T-helper 1 cell treated with Interleukin-12 subunit alpha and Interleukin-12 subunit beta and Interleukin-4 antibody, amounts not matched to agents 30 ng/mL and 1 ng/mL, for 36 hours (primary cell): ENCODE results near the gene ACSF2. TPM values are rescaled to one million over a fixed set of nuclear protein-coding genes. Genes with fewer than 3 reads are reported as not detected.

Source experiments
- intact Hi-C: fragments of 100-400 bp; cut with micrococcal nuclease; formaldehyde crosslinking; loops from one replicate; pipeline ENCODE4 v1.15.1; 2024
- total RNA-seq: library from RNA; stranded (reverse); gene quantifications from 2 replicates; pipeline ENCODE4 v1.2.3, GENCODE V29; 2022

ACSF2 gene
- total RNA-seq, 1 donor from 2014 or later, result 18.6 TPM

DNA sequence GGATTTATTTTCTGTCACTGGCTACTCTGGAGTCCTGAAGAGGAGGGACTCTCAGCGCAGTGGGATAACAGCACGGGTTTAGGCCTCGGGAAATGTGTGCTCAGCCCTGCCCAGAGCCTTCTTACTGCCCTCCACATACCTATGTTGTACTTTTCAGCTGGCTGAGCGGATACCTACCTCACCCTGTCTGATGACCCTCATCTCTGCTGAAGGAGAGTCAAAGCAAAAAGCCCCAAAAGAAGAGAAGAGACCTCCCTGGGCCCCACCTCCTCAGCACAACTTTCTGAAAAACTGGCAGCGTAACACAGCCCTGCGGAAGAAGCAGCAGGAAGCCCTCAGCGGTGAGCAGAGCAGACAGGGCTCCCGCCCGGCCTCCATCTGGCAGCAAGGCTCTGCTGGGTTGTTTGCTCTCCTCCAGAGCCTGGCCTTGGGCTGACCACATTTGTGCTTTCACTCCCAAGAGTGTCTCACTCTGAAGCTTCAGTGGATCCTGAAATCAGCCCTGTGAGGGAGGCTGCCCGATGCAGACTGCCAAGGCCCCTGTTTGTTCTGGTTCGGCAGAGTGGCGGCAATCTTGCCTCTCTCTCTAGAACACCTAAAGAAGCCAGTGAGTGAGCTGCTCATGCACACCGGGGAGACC, 92.5 kb downstream of the ACSF2 start:
- intact Hi-C loops, result no loop called here

DNA sequence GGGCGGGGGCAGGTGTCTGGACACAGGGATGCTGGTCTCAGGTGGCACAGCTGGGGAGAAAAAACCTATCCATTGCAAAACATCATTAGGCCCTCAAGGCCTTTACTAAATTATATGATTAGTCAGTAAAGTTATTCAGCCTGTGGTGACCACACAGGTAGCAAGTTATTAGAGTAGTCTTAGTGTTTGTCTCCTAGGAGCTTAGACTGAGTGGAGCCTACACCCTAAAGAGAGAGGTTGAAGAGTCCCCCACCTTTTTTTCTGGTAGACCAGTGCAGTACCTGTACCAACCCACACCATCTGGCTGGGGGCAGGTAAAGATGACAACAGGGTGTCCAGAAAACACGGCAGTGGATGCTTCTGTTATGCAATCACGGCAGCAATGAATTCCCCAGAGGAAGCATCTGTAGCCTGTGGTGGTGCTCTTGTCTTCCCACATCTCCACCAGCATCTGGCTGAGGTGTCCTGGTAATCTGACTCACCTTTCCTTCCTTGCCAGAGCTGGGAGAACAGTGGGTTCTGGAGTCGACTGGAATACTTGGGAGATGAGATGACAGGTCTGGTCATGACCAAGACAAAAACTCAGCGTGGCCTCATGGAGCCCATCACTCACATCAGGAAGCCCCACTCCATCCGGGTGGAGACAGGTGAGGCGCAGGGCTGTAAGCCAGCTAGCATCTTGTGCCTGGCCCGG, 93.3 kb downstream of the ACSF2 start:
- intact Hi-C loops, result no loop called here

DNA sequence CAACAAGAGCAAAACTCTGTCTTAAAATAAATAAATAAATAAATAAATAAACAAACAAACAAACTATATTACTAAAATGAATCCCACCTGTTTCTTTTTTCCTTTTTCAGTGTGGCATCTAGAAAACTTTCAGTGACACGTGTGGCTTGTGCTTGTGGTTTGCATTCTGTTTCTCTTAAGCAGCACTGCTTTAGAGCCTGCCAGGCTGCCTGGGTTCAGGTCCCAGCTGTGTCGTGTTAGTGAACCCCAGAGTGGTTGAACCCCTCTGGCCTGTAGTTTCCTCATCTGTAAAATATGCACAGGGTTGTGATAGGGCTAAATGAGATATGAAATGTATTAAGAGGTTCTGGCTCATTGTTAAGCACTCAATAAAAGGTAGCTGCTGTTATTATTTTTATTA, 94.5 kb downstream of the ACSF2 start:
- intact Hi-C loops, result no loop called here

DNA sequence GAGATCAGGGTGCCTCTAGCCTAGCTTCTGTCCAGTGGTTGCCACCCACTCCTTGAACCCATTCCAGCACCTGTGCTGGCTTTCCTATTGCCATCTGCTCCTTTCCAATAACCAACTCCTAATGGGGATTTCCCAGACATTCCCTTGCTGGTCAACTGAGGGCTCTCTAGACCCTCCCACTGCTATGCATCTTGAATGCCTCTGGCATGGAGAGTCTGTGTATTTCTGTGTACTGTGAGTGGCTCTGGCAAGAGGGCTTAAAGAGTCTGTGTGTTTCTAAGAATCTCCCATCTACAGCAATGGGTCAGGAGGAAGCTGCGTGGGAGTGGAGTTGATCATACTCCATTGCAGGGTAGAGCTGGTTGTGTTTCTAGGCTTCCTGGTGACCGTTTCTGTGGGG, 95.5 kb downstream of the ACSF2 start:
- intact Hi-C loops, result no loop called here

DNA sequence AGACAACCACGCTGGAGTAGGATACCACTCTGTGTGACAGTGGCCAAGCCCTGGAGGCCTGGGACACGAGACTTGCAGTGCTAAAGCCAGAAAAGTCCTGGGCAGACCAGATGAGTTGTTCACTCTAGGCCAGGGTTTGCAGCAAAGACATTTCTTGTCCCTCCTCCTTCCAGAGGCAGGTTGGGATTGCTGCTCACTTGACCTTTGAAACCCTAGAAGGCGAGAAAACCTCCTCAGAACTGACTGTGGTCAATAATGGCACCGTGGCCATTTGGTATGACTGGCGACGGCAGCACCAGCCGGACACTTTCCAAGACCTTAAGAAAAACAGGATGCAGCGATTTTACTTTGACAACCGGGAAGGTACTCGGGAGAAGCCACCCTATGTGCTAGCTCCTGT, 96.7 kb downstream of the ACSF2 start:
- intact Hi-C loops, result no loop called here

DNA sequence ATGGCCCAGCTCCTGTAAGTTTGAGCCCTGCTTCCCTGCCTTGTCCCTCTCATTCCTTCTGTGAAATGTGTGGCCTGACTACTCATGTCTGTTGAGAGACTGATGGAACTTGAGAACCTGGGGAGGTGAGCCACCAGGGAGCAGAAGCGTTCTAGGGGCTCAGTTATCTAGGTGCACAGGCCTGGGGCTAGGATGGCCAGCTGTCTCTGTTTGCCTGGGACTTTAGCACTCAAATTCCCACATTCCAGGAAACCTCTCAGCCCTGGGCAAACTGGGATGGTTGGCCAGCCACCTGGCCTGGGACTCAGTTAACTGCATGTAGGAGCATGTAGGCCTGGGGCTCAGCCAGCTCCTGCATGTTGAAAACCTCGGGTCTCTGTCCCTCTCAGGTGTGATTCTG, 97.2 kb downstream of the ACSF2 start:
- intact Hi-C loops, result no loop called here

Other genes starting within 250 kb of the ACSF2 start
- 0.17 and 0.47 TPM in 2 replicates for gene COL1A1, start 224.6 kb upstream of the ACSF2 start, total RNA-seq
- 0.29 and 0.34 TPM in 2 replicates for gene TMEM92, start 151.8 kb upstream of the ACSF2 start, total RNA-seq
- gene XYLT2, start 80.1 kb upstream of the ACSF2 start, total RNA-seq, result 31.1 TPM in 2 replicates
- 60.9 and 68.5 TPM in 2 replicates for gene MRPL27, start 53.0 kb upstream of the ACSF2 start, total RNA-seq
- gene EME1, start 53.0 kb upstream of the ACSF2 start, total RNA-seq, result 13.1 and 15.8 TPM in 2 replicates
- 82.4 and 82.6 TPM in 2 replicates for gene LRRC59, start 28.7 kb upstream of the ACSF2 start, total RNA-seq
- not detected in 2 replicates for gene CHAD, start 42.7 kb downstream of the ACSF2 start, total RNA-seq
- gene RSAD1, start 52.6 kb downstream of the ACSF2 start, total RNA-seq, result 35.5 and 36.1 TPM in 2 replicates
- 7.5 and 8.2 TPM in 2 replicates for gene MYCBPAP, start 82.2 kb downstream of the ACSF2 start, total RNA-seq
- 0.05 TPM in 1 of 2 replicates, not detected in the other for gene EPN3, start 106.5 kb downstream of the ACSF2 start, total RNA-seq
- 13.2 and 14.4 TPM in 2 replicates for gene SPATA20, start 121.0 kb downstream of the ACSF2 start, total RNA-seq
- not detected in 2 replicates for gene CACNA1G, start 134.5 kb downstream of the ACSF2 start, total RNA-seq
- not detected in 2 replicates for gene ABCC3, start 208.7 kb downstream of the ACSF2 start, total RNA-seq